Retinal pigment epithelial cell (primary cell): ENCODE data around the gene TBCD.

Experiments used
- DNase-seq: peaks from one replicate; pipeline ENCODE4 v3.0.0-alpha.2; 2010; ENCODE audit warnings: low read depth
- H3K4me3 ChIP-seq: 2 replicates; pipeline ENCODE4 v1.5.1; 2011; ENCODE audit warnings: mild to moderate bottlenecking, low read length, control low read depth, moderate library complexity
- CTCF ChIP-seq: conservative IDR thresholded peaks from 2 replicates; pipeline ENCODE4 v1.5.1; 2011; ENCODE audit warnings: low read depth, low read length, control low read depth, inconsistent platforms

TBCD gene

DNA sequence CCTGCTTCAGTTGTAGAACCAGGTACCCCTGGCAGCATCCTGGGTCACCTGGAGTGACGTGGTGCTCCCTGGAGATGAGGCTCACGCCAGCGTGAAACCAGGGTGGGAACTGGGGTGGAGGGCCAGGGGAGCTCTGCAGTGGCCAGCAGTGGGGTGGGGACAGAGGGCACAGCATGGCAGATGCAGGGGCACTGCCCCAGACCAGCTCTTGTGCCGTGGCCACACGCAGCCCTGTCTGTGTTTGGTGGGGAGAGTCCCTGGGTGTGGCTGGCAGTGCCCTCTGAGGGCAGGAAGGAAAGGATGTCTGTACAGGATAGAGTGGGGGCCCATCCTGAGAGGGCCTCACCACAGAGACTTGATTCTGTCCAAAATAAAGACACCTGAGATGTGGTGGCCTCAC, 63.5 kb downstream of the TBCD start:
- no peak for TF ChIP-seq CTCF
- no peak overlapping the region for H3K4me3 ChIP-seq
- no peak for DNase-seq

- no peak for DNase-seq
- TF ChIP-seq CTCF = no peak
- H3K4me3 ChIP-seq = no peak overlapping the region
These were observed 64.0 kb downstream of the TBCD start for GRCh38 chr17:82815790-82816305.

DNA sequence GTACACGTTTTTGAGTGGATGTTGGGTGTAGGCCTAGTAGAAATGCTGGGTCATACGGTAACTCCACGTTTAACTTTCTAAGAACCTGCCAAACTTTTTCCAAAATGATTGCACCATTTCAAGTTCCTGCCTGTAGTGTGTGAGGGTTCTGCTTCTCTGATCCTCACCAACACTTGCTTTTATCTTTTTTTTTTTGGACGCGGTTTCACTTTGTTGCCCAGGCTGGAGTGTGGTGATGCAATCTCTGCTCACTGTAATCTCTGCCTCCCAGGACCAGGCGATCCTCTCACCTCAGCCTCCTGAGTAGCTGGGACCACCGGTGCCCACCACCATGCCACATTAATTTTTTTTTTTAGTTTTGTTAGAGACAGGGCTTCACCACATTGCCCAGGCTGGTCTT, 64.5 kb downstream of the TBCD start:
- no peak for TF ChIP-seq CTCF
- DNase-seq = no peak
- H3K4me3 ChIP-seq = no peak overlapping the region

- DNase-seq = no peak
- no peak for TF ChIP-seq CTCF
- no peak overlapping the region for H3K4me3 ChIP-seq
These were observed 66.1 kb downstream of the TBCD start for GRCh38 chr17:82817947-82818346.

DNA sequence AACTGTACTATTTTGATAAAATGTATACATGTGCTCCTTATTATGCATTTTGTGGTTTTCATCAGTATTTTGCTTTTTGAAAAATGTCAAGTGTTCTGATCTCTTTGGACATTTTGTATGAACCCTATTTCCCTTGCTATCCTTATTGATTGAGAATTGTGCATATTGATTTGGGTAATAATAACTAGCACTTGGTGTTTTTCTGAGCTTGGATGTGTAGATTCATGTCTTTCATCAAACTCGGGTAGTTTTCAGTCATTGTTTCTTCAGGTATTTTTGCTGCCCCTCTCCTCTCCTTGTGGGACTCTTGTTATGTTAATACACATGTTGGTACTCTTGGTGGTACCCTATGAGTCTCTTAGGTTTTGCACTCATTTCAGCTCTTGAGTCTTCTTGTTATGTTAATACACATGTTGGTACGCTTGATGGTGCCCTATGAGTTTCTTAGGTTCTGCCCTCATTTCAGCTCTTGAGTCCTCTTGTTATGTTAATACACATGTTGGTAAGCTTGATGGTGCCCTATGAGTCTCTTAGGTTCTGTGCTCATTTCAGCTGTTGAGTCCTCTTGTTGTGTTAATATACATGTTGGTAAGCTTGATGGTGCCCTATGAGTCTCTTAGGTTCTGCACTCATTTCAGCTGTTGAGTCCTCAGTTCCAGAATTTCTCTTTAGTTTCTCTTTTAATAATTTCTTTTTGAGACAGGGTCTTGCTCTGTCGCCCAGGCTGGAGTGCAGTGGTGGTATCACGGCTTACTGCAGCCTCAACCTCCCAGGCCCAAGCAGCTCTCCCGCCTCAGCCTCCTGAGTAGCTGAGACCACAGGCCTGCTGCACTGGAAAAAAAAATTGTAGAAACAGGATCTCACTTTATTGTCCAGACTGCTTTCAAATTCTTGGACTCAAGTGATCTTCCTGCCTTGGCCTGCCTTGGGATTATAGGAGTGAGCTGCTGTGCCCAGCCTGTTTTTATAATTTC, 68.7 kb downstream of the TBCD start:
- DNase-seq = no peak
- no peak overlapping the region for H3K4me3 ChIP-seq
- TF ChIP-seq CTCF = no peak

- no peak for TF ChIP-seq CTCF
- no peak for DNase-seq
- H3K4me3 ChIP-seq = no peak overlapping the region
These were observed 69.7 kb downstream of the TBCD start for GRCh38 chr17:82821554-82821953.

GRCh38 chr17:82822281-82822680, 70.4 kb downstream of the TBCD start:
- no peak overlapping the region for H3K4me3 ChIP-seq
- DNase-seq = no peak
- TF ChIP-seq CTCF = no peak
